ENCODE results near the gene FTL. TPM values are rescaled to one million over a fixed set of nuclear protein-coding genes. Genes with fewer than 3 reads are reported as not detected.
"Not testable (repeated sequence)": the region's sequence is repeated elsewhere in the genome, so short reads cannot be mapped to it uniquely, and the experiment has no call there.

The FTL gene
- total RNA-seq, 1 donor from 2014 or later: 4,020 TPM

DNA sequence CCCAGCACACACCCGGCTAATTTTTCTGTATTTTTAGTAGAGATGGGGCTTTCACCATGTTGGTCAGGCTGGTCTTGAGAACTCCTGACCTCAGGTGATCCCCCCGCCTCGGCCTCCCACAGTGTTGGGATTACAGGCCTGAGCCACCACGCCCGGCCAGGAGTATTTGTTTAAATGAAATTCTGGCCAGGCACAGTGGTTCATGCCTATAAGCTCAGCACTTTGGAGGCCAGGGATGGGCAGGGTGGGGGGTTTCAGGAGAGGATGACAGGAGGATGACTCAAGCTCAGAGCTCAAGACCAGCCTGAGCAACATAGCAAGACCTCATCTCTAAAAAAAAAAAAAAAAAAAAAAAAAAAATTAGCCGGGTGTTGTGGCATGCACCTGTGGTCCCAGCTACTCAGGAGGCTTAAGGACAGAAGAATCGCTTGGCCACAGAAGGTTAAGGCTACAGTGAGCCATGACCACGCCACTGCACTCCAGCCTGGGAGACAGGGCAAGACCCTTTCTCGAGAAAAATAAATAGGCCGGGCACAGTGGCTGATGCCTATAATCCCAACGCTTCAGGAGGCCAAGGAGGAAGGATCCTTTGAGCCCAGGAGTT is 39.8 kb upstream of the FTL start:
- Histone ChIP-seq H4K20me1 (ENCODE audit: insufficient read depth, low read length) (no peaks in the 10 kb centered on the region), H3K4me1 (ENCODE audit: insufficient read depth, low read length) (peaks cover 20% of the 10 kb centered on the region), H3K4me3 (ENCODE audit: insufficient read depth, low read depth, low read length) (no peak overlapping the region), H3K9ac (ENCODE audit: low read length) (no peak overlapping the region), H3K27ac (ENCODE audit: low read depth, low read length) (no peak overlapping the region), H3K36me3 (ENCODE audit: insufficient read depth, low read length) (peaks cover 3% of the 10 kb centered on the region), H3K4me2 (ENCODE audit: low read length) (no peak overlapping the region), H2AFZ (ENCODE audit: low read depth, low read length) (no peak overlapping the region), H3K9me3 (ENCODE audit: insufficient read depth, low read depth, low read length) (no peaks in the 10 kb centered on the region), H3K79me2 (ENCODE audit: insufficient read depth, low read length) (no peaks in the 10 kb centered on the region), H3K27me3 (ENCODE audit: insufficient read depth, low read length) (no peaks in the 10 kb centered on the region)
- DNase-seq (ENCODE audit: low read depth): peak; percentile 88
- no peaks in the 10 kb centered on the region for H3K27me3 Mint-ChIP-seq (ENCODE audit: low read depth, unreplicated experiment)
- FAIRE-seq: no peak
- H3K27ac Mint-ChIP-seq (ENCODE audit: unreplicated experiment): no peak overlapping the region
- H3K36me3 Mint-ChIP-seq (ENCODE audit: low read depth, unreplicated experiment): peaks cover 3% of the 10 kb centered on the region
- H3K4me1 Mint-ChIP-seq (ENCODE audit: low read depth, unreplicated experiment): peaks cover 2% of the 10 kb centered on the region
- TF ChIP-seq EZH2 (IDR thresholded peaks at IDR 0.05; ENCODE audit: insufficient read depth, low read length): no peak
- TF ChIP-seq, protein P1, sequence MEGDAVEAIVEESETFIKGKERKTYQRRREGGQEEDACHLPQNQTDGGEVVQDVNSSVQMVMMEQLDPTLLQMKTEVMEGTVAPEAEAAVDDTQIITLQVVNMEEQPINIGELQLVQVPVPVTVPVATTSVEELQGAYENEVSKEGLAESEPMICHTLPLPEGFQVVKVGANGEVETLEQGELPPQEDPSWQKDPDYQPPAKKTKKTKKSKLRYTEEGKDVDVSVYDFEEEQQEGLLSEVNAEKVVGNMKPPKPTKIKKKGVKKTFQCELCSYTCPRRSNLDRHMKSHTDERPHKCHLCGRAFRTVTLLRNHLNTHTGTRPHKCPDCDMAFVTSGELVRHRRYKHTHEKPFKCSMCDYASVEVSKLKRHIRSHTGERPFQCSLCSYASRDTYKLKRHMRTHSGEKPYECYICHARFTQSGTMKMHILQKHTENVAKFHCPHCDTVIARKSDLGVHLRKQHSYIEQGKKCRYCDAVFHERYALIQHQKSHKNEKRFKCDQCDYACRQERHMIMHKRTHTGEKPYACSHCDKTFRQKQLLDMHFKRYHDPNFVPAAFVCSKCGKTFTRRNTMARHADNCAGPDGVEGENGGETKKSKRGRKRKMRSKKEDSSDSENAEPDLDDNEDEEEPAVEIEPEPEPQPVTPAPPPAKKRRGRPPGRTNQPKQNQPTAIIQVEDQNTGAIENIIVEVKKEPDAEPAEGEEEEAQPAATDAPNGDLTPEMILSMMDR (IDR thresholded peaks at IDR 0.05; ENCODE audit: insufficient read depth, low read depth, low read length): no peak
- H3K4me3 Mint-ChIP-seq (ENCODE audit: unreplicated experiment): no peak overlapping the region
- H3K9me3 Mint-ChIP-seq (ENCODE audit: unreplicated experiment): no peaks in the 10 kb centered on the region

DNA sequence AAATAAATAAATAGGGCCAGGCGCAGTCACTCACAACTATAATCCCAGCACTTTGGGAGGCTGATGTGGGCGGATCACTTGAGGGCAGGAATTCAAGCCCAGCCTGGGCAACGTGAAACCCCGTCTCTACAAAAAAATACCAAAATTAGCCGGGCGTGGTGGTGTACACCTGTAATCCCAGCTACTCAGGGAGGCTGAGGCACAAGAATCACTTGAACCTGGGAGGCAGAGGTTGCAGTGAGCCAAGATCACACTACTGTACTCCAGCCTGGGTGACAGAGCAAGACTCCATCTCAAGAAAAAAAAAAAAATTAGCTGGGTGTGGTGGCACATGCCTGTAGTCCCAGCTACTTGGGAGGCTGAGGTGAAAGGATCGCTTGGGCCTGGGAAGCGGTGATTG is 39.2 kb upstream of the FTL start:
- not testable (repeated sequence) for H3K27me3 ChIP-seq (ENCODE audit: insufficient read depth, low read length); H3K4me2 ChIP-seq (ENCODE audit: low read length); H3K4me3 Mint-ChIP-seq (ENCODE audit: unreplicated experiment); H3K9me3 ChIP-seq (ENCODE audit: insufficient read depth, low read depth, low read length); H3K9me3 Mint-ChIP-seq (ENCODE audit: unreplicated experiment); H3K36me3 ChIP-seq (ENCODE audit: insufficient read depth, low read length); H3K27ac ChIP-seq (ENCODE audit: low read depth, low read length); H3K4me1 Mint-ChIP-seq (ENCODE audit: low read depth, unreplicated experiment); DNase-seq (ENCODE audit: low read depth); H3K27ac Mint-ChIP-seq (ENCODE audit: unreplicated experiment); H3K4me3 ChIP-seq (ENCODE audit: insufficient read depth, low read depth, low read length); H4K20me1 ChIP-seq (ENCODE audit: insufficient read depth, low read length); H3K27me3 Mint-ChIP-seq (ENCODE audit: low read depth, unreplicated experiment); H3K79me2 ChIP-seq (ENCODE audit: insufficient read depth, low read length); H3K9ac ChIP-seq (ENCODE audit: low read length); H2AFZ ChIP-seq (ENCODE audit: low read depth, low read length); H3K36me3 Mint-ChIP-seq (ENCODE audit: low read depth, unreplicated experiment); FAIRE-seq
- H3K4me1 ChIP-seq (ENCODE audit: insufficient read depth, low read length): peaks cover 20% of the 10 kb centered on the region

DNA sequence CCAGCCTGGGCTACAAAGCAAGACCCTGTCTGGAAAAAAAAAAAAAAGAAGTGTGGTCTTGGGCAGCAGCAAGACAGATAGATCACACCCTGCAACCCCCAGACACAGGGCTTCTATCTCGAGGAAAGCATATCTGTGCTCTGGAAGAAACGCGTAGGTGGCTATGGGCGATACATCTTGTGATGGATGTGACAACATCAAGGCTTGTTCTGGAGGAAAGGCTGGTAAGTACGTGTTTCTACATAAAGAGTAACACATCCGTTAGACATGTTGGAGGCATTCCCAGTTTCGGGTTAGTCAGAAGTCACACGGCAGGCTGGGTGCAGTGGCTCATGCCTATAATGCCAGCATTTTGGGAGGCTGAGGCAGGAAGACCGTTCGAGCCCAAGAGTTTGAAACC is 38.2 kb upstream of the FTL start:
- Histone ChIP-seq H3K27me3 (ENCODE audit: insufficient read depth, low read length) (no peaks in the 10 kb centered on the region), H3K4me2 (ENCODE audit: low read length) (peak overlapping the region; percentile 14), H2AFZ (ENCODE audit: low read depth, low read length) (no peak overlapping the region), H3K4me3 (ENCODE audit: insufficient read depth, low read depth, low read length) (no peak overlapping the region), H3K79me2 (ENCODE audit: insufficient read depth, low read length) (no peaks in the 10 kb centered on the region), H3K9me3 (ENCODE audit: insufficient read depth, low read depth, low read length) (no peaks in the 10 kb centered on the region), H3K9ac (ENCODE audit: low read length) (no peak overlapping the region), H4K20me1 (ENCODE audit: insufficient read depth, low read length) (no peaks in the 10 kb centered on the region), H3K36me3 (ENCODE audit: insufficient read depth, low read length) (peaks cover 3% of the 10 kb centered on the region), H3K4me1 (ENCODE audit: insufficient read depth, low read length) (peaks cover 20% of the 10 kb centered on the region), H3K27ac (ENCODE audit: low read depth, low read length) (peak overlapping the region; percentile 28)
- peak; percentile 99 for DNase-seq (ENCODE audit: low read depth)
- TF ChIP-seq EZH2 (IDR thresholded peaks at IDR 0.05; ENCODE audit: insufficient read depth, low read length): no peak
- TF ChIP-seq, protein P1 (IDR thresholded peaks at IDR 0.05; ENCODE audit: insufficient read depth, low read depth, low read length): no peak
- Mint-ChIP-seq H3K4me1 (ENCODE audit: low read depth, unreplicated experiment) (peaks cover 2% of the 10 kb centered on the region), H3K36me3 (ENCODE audit: low read depth, unreplicated experiment) (peaks cover 3% of the 10 kb centered on the region), H3K9me3 (ENCODE audit: unreplicated experiment) (no peaks in the 10 kb centered on the region), H3K27ac (ENCODE audit: unreplicated experiment) (no peak overlapping the region), H3K27me3 (ENCODE audit: low read depth, unreplicated experiment) (peaks cover 7% of the 10 kb centered on the region), H3K4me3 (ENCODE audit: unreplicated experiment) (no peak overlapping the region)
- peak; percentile 83 for FAIRE-seq

DNA sequence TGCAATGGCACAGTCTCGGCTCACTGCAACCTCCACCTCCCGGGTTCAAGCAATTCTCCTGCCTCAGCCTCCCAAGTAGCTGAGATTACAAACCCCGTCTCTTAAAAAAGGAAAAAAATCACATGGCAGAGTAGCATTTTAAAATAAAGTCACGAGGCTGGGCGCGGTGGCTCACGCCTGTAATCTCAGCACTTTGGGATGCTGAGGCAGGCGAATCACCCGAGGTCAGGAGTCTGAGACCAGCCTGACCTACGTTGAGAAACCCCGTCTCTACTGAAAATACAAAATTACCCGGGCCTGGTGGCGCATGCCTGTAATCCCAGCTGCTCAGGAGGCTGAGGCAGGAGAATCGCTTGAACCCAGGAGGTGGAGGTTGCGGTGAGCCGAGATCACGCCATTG is 37.4 kb upstream of the FTL start:
- H3K9me3 ChIP-seq (ENCODE audit: insufficient read depth, low read depth, low read length); H2AFZ ChIP-seq (ENCODE audit: low read depth, low read length); H3K9ac ChIP-seq (ENCODE audit: low read length); FAIRE-seq; H3K4me1 Mint-ChIP-seq (ENCODE audit: low read depth, unreplicated experiment); H3K4me3 Mint-ChIP-seq (ENCODE audit: unreplicated experiment); H4K20me1 ChIP-seq (ENCODE audit: insufficient read depth, low read length); H3K79me2 ChIP-seq (ENCODE audit: insufficient read depth, low read length); H3K4me2 ChIP-seq (ENCODE audit: low read length); H3K27me3 Mint-ChIP-seq (ENCODE audit: low read depth, unreplicated experiment); H3K36me3 ChIP-seq (ENCODE audit: insufficient read depth, low read length); H3K27ac Mint-ChIP-seq (ENCODE audit: unreplicated experiment); H3K27me3 ChIP-seq (ENCODE audit: insufficient read depth, low read length); H3K9me3 Mint-ChIP-seq (ENCODE audit: unreplicated experiment); H3K36me3 Mint-ChIP-seq (ENCODE audit: low read depth, unreplicated experiment); DNase-seq (ENCODE audit: low read depth); H3K4me3 ChIP-seq (ENCODE audit: insufficient read depth, low read depth, low read length); H3K27ac ChIP-seq (ENCODE audit: low read depth, low read length): not testable (repeated sequence)
- peaks cover 20% of the 10 kb centered on the region for H3K4me1 ChIP-seq (ENCODE audit: insufficient read depth, low read length)
